ENCODE data around the gene PRKG1. TPM values are rescaled to one million over a fixed set of nuclear protein-coding genes. Genes with fewer than 3 reads are reported as not detected.
A peak's percentile ranks its signal among the peaks of the same experiment; 100 is the strongest.
"Not testable (repeated sequence)": the region's sequence is repeated elsewhere in the genome, so short reads cannot be mapped to it uniquely, and the experiment has no call there.

The PRKG1 gene
- total and polyA plus RNA-seq, 12 donors, result 3.8 to 48.1 (median 29.9) TPM

DNA sequence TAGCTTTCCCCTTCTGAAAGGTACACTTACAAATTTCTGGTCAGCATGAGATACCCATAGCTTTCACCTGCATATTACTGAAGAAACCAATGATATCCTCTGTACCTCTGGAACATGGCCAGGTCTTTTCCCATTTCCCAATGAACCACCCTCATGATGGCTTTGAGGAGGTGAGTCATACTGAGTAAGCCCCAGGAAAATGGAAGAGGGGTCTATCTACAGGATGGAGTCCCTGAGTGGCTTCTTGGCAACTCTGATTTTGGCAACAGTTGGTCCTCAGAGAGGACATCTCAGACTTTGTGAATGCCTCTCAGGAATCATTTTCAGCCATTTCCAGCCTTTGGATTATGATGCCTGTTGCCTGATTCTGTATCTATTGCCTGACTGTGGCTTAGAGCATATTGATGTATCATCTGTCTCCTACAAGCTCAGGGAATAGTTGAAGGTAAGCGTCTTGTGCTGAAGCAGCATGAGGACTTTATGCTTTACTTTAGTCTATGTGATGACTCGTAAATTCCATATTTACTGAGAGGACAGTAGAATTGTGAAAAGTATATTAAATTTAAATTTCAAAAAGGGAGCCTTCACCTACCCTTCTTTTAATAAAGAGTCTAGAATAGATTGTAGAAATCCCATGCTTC lies 1155.1 kb downstream of the PRKG1 start:
- peaks cover 0 to 9% (median 5%) of the 10 kb centered on the region in 9 donors for H3K4me1 ChIP-seq
- no peaks in the 10 kb centered on the region for H3K9me3 ChIP-seq
- no peak overlapping the region for H3K27ac ChIP-seq
- no peaks in the 10 kb centered on the region for H3K27me3 ChIP-seq
- DNase-seq (no peak), ATAC-seq (no peak)
- intact Hi-C loops (cut with DNase I), result no loop called here
- TF ChIP-seq, protein P1, sequence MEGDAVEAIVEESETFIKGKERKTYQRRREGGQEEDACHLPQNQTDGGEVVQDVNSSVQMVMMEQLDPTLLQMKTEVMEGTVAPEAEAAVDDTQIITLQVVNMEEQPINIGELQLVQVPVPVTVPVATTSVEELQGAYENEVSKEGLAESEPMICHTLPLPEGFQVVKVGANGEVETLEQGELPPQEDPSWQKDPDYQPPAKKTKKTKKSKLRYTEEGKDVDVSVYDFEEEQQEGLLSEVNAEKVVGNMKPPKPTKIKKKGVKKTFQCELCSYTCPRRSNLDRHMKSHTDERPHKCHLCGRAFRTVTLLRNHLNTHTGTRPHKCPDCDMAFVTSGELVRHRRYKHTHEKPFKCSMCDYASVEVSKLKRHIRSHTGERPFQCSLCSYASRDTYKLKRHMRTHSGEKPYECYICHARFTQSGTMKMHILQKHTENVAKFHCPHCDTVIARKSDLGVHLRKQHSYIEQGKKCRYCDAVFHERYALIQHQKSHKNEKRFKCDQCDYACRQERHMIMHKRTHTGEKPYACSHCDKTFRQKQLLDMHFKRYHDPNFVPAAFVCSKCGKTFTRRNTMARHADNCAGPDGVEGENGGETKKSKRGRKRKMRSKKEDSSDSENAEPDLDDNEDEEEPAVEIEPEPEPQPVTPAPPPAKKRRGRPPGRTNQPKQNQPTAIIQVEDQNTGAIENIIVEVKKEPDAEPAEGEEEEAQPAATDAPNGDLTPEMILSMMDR (IDR thresholded peaks at IDR 0.05), result no peak
- no peaks in the 10 kb centered on the region for H3K36me3 ChIP-seq
- WGBS, 2 donors, result 93 to 94% methylated on average over 2 of the region's 2 CpGs
- no peak overlapping the region for H3K4me3 ChIP-seq

DNA sequence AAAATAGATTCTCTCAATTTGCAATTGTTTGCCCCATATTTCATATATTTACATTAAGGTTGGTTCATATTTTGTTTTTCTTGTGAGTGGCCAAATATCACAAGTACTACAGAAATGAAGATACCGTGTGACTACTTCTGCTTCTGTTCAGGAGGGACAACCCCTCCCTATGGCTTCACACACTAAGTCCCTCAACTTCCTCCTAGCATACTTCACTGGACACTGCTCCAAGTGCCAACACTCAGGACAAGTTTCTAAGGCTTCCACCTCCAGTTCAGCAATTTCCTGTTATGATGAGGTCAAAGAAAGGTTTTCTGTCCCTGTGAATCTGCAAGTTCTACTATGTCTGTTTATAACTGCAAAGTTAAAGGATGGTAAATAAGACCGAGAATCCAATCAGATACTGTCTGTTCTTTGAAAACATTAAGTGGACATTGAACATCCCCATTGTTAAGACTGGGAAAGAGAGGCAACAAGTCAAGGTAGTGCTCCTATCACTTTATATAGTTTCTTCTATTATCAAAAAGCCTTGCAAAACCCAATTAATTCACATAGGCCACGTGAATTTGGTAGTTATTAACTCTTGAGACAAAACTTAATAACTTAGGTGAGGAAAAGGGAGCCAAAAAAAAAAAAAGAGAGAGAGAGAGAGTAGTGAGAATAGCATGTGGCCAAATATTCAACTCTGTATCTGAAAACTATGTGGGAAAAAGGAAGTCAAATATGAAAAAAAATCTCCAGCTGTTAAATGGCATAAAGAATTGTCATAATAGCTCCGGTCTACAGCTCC lies 1158.5 kb downstream of the PRKG1 start:
- peak in 3 of 8 donors; percentile 38 to 58 (median 50) for ATAC-seq
- H3K4me3 ChIP-seq, result peak overlapping the region in 7 of 10 donors; percentile 10 to 41 (median 33)
- TF ChIP-seq, protein P1 (IDR thresholded peaks at IDR 0.05), result no peak
- DNase-seq, result no peak
- no peaks in the 10 kb centered on the region for H3K27me3 ChIP-seq
- no peaks in the 10 kb centered on the region for H3K9me3 ChIP-seq
- H3K4me1 ChIP-seq, result peaks cover 0 to 9% (median 5%) of the 10 kb centered on the region in 9 donors
- H3K36me3 ChIP-seq, result no peaks in the 10 kb centered on the region
- no peak overlapping the region for H3K27ac ChIP-seq
- WGBS, 2 donors, result 36 to 46% methylated on average over 4 of the region's 4 CpGs
- intact Hi-C loops (cut with DNase I), result no loop called here

DNA sequence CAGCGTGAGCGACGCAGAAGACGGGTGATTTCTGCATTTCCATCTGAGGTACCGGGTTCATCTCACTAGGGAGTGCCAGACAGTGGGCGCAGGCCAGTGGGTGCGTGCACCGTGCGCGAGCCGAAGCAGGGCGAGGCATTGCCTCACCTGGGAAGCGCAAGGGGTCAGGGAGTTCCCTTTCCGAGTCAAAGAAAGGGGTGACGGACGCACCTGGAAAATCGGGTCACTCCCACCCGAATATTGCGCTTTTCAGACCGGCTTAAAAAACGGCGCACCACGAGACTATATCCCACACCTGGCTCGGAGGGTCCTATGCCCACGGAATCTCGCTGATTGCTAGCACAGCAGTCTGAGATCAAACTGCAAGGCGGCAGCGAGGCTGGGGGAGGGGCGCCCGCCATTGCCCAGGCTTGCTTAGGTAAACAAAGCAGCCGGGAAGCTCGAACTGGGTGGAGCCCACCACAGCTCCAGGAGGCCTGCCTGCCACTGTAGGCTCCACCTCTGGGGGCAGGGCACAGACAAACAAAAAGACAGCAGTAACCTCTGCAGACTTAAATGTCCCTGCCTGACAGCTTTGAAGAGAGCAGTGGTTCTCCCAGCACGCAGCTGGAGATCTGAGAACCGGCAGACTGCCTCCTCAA lies 1159.2 kb downstream of the PRKG1 start:
- H3K27ac ChIP-seq, DNase-seq: not testable (repeated sequence)

DNA sequence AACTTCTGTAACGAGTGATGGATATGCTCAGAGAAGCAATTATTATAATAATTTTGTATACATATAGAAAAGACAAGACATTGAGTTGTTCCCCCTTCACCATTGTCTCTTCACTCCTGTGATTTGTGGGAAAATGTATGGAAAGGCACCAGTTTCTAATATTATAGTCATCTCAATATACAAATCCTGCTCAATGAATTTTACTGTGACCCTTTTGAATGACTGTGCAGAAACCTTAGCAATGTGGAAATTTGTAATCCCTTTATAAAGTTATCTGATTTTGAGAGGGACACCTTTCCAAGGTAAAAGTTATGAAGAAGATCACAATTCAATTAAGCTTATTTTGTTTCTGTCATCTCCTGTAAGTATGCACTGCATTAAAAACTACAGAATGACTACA lies 1165.5 kb downstream of the PRKG1 start:
- 84 to 95% methylated on average over 1 of the region's 1 CpG for WGBS, 2 donors
- H3K27ac ChIP-seq, result no peak overlapping the region
- H3K27me3 ChIP-seq, result no peaks in the 10 kb centered on the region

More for the DNA sequence above, 1159.2 kb downstream of the PRKG1 start:
- H3K9me3 ChIP-seq; H3K36me3 ChIP-seq; H3K27me3 ChIP-seq; H3K4me1 ChIP-seq; intact Hi-C loops (cut with DNase I): not testable (repeated sequence)
- ATAC-seq, result peak in 1 of 8 donors; percentile 9
- 17 to 23% methylated on average over 5 of the region's 34 CpGs for WGBS, 2 donors
- peak overlapping the region in 7 of 10 donors; percentile 10 to 41 (median 33) for H3K4me3 ChIP-seq

More for the DNA sequence above, 1165.5 kb downstream of the PRKG1 start:
- Histone ChIP-seq H3K4me3 (no peak overlapping the region), H3K9me3 (no peaks in the 10 kb centered on the region), H3K4me1 (no peaks in the 10 kb centered on the region), H3K36me3 (no peaks in the 10 kb centered on the region)
- intact Hi-C loops (cut with DNase I), result no loop called here
- DNase-seq, result no peak
- TF ChIP-seq, protein P1 (IDR thresholded peaks at IDR 0.05), result no peak
- ATAC-seq, result no peak
